Measurements from ENCODE around the gene CYLD. TPM values are rescaled to one million over a fixed set of nuclear protein-coding genes. Genes with fewer than 3 reads are reported as not detected.

The CYLD gene
- total RNA-seq, 2 experiments from 2014 or later: 7.4 to 14.9 TPM

- Histone ChIP-seq H3K9me3 (ENCODE audit: low read length) (no peaks in the 10 kb centered on the region), H3K4me3 (ENCODE audit: low read depth, low read length, poor library complexity, severe bottlenecking) (no peak overlapping the region), H3K4me2 (ENCODE audit: low read length) (no peak overlapping the region), H4K20me1 (ENCODE audit: insufficient read depth, low read length) (no peaks in the 10 kb centered on the region), H3K36me3 (ENCODE audit: insufficient read depth, low read length) (no peaks in the 10 kb centered on the region), H3K4me1 (ENCODE audit: insufficient read depth, low read length, poor library complexity, severe bottlenecking) (no peaks in the 10 kb centered on the region), H2AFZ (ENCODE audit: low read length) (no peak overlapping the region), H3K27ac (ENCODE audit: low read depth, low read length, poor library complexity, severe bottlenecking) (no peak overlapping the region), H3K9me2 (ENCODE audit: insufficient read depth, low read length) (no peaks in the 10 kb centered on the region), H3K79me2 (ENCODE audit: insufficient read depth, low read depth, low read length) (no peaks in the 10 kb centered on the region)
- ChIA-PET POLR2A (interaction anchor here (0.7 kb wide), 1 partner anchor 229 kb away, joined by 3 read pairs; no protein-coding TSS in a partner anchor), CTCF (ENCODE audit: unreplicated experiment) (no interaction called here)
- no peak for TF ChIP-seq CTCF (conservative IDR thresholded peaks at IDR 0.05; ENCODE audit: low read length)
- TF ChIP-seq EZH2phosphoT487 (IDR thresholded peaks at IDR 0.05; ENCODE audit: borderline replicate concordance, low read depth, low read length): no peak
- no peak for DNase-seq (ENCODE audit: low spot score)
- BruUV-seq (replicated peaks): no TSS peak
- intact Hi-C loops (cut with micrococcal nuclease; ENCODE audit: unreplicated experiment): no loop called here
These were observed 71.1 kb downstream of the CYLD start for GRCh38 chr16:50812876-50813466.

GRCh38 chr16:50814052-50814451 lies 72.2 kb downstream of the CYLD start:
- no peak for DNase-seq (ENCODE audit: low spot score)
- H3K36me3 ChIP-seq (ENCODE audit: insufficient read depth, low read length): no peaks in the 10 kb centered on the region
- POLR2A ChIA-PET: interaction anchor here (0.6 kb wide), 1 partner anchor 165 kb away, joined by 3 read pairs; no protein-coding TSS in a partner anchor
- no peaks in the 10 kb centered on the region for H3K79me2 ChIP-seq (ENCODE audit: insufficient read depth, low read depth, low read length)
- intact Hi-C loops (cut with micrococcal nuclease; ENCODE audit: unreplicated experiment): no loop called here
- H3K4me3 ChIP-seq (ENCODE audit: low read depth, low read length, poor library complexity, severe bottlenecking): no peak overlapping the region
- CTCF ChIA-PET (ENCODE audit: unreplicated experiment): no interaction called here
- H4K20me1 ChIP-seq (ENCODE audit: insufficient read depth, low read length): no peaks in the 10 kb centered on the region
- TF ChIP-seq EZH2phosphoT487 (IDR thresholded peaks at IDR 0.05; ENCODE audit: borderline replicate concordance, low read depth, low read length) (no peak), CTCF (conservative IDR thresholded peaks at IDR 0.05; ENCODE audit: low read length) (no peak)
- no peaks in the 10 kb centered on the region for H3K4me1 ChIP-seq (ENCODE audit: insufficient read depth, low read length, poor library complexity, severe bottlenecking)
- H3K4me2 ChIP-seq (ENCODE audit: low read length): no peak overlapping the region
- H3K9me2 ChIP-seq (ENCODE audit: insufficient read depth, low read length): no peaks in the 10 kb centered on the region
- H2AFZ ChIP-seq (ENCODE audit: low read length): no peak overlapping the region
- no peak overlapping the region for H3K27ac ChIP-seq (ENCODE audit: low read depth, low read length, poor library complexity, severe bottlenecking)
- H3K9me3 ChIP-seq (ENCODE audit: low read length): no peaks in the 10 kb centered on the region
- no TSS peak for BruUV-seq (replicated peaks)

- H3K9me2 ChIP-seq (ENCODE audit: insufficient read depth, low read length): no peaks in the 10 kb centered on the region
- no peak overlapping the region for H3K4me3 ChIP-seq (ENCODE audit: low read depth, low read length, poor library complexity, severe bottlenecking)
- H4K20me1 ChIP-seq (ENCODE audit: insufficient read depth, low read length): no peaks in the 10 kb centered on the region
- no peak overlapping the region for H3K4me2 ChIP-seq (ENCODE audit: low read length)
- H2AFZ ChIP-seq (ENCODE audit: low read length): no peak overlapping the region
- TF ChIP-seq CTCF (conservative IDR thresholded peaks at IDR 0.05; ENCODE audit: low read length) (no peak), EZH2phosphoT487 (IDR thresholded peaks at IDR 0.05; ENCODE audit: borderline replicate concordance, low read depth, low read length) (no peak)
- H3K36me3 ChIP-seq (ENCODE audit: insufficient read depth, low read length): no peaks in the 10 kb centered on the region
- intact Hi-C loops (cut with micrococcal nuclease; ENCODE audit: unreplicated experiment): no loop called here
- H3K27ac ChIP-seq (ENCODE audit: low read depth, low read length, poor library complexity, severe bottlenecking): no peak overlapping the region
- DNase-seq (ENCODE audit: low spot score): no peak
- H3K9me3 ChIP-seq (ENCODE audit: low read length): no peaks in the 10 kb centered on the region
- POLR2A ChIA-PET: interaction anchor here (0.6 kb wide), 1 partner anchor 165 kb away, joined by 3 read pairs; no protein-coding TSS in a partner anchor
- no peaks in the 10 kb centered on the region for H3K79me2 ChIP-seq (ENCODE audit: insufficient read depth, low read depth, low read length)
- no peaks in the 10 kb centered on the region for H3K4me1 ChIP-seq (ENCODE audit: insufficient read depth, low read length, poor library complexity, severe bottlenecking)
- no TSS peak for BruUV-seq (replicated peaks)
- CTCF ChIA-PET (ENCODE audit: unreplicated experiment): no interaction called here
These were observed 72.7 kb downstream of the CYLD start for GRCh38 chr16:50814541-50814940.
